T follicular helper cell (primary cell): ENCODE data around the gene ADAMTSL1.

Source experiments
- DNase-seq: peaks from one replicate; pipeline ENCODE4 v3.0.0-alpha.2; 2020; ENCODE audit warnings: low read depth

ADAMTSL1 gene

GRCh38 chr9:18499062-18499461 lies 25.1 kb downstream of the ADAMTSL1 start:
- no peak for DNase-seq

DNA sequence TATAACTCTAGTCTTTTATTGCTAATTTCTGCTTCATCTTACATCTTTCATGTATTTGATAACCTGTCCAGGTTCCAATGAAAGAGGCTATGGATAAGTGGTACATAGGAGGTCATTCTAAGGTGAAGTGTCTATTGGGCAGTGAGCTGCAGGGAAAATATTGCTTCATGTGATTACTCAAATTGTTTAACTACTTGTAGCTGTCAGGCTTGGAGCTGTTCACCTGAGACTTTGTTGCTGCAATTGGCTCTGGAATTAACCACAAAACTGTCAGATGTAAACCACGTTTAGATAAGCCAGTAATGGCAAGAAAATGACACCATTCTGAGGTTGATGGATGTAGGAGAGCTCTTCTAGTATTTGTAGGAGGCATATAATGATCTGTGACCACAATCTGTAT lies 26.0 kb downstream of the ADAMTSL1 start:
- no peak for DNase-seq

GRCh38 chr9:18500451-18500850 lies 26.5 kb downstream of the ADAMTSL1 start:
- DNase-seq: no peak

- DNase-seq: no peak
Measured at GRCh38 chr9:18501949-18502348, 28.0 kb downstream of the ADAMTSL1 start.

GRCh38 chr9:18502546-18502945 lies 28.6 kb downstream of the ADAMTSL1 start:
- no peak for DNase-seq

DNA sequence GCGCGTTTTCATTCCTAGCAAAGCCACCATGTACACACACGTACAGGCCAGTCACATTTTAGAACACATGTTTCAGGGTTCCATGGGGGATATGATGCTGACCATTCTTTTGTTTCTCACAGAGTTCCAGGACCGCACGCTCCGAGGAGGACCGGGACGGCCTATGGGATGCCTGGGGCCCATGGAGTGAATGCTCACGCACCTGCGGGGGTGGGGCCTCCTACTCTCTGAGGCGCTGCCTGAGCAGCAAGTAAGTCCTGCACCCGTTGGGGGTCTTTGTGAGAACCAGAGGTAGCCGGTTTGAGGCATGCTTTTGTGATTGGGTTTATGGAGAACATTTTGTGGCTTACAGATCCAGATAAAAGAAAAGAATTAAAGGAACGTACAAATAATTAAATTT lies 30.8 kb downstream of the ADAMTSL1 start:
- no peak for DNase-seq

- DNase-seq: no peak
Measured at GRCh38 chr9:18507151-18507550, 33.2 kb downstream of the ADAMTSL1 start.

- no peak for DNase-seq
Measured at GRCh38 chr9:18516514-18516913, 42.6 kb downstream of the ADAMTSL1 start.

GRCh38 chr9:18516965-18517364 lies 43.0 kb downstream of the ADAMTSL1 start:
- DNase-seq: no peak

DNA sequence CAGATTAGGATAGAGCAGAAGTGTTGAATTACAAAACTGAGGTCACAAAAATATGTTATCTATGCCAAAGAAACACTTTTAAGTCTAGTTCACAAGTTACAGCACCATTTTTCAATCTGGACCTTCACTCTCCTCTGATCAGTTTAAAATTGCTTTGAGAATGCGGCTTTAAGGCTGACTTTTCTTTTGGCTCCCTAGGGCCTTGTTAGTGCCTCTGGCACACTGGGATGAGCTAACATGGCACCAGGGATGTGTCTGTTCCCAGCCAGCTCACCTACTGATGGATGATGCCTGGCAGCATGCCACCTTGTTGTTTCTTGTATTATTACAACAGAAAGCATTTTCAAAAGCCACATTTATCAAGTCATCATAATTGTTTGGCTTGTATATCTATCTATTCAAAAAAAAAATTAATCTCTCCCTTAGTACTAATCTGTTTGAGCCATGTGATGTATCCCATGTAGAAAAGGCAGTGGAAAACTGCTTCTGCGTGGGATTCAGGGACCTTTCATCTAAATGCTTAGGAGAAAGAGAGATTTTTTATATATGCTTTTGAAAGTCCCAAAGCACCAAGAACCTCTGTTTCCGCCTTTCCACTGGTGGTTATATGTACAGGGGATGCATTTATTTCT lies 46.6 kb downstream of the ADAMTSL1 start:
- no peak for DNase-seq

GRCh38 chr9:18526685-18527084 lies 52.7 kb downstream of the ADAMTSL1 start:
- no peak for DNase-seq

DNA sequence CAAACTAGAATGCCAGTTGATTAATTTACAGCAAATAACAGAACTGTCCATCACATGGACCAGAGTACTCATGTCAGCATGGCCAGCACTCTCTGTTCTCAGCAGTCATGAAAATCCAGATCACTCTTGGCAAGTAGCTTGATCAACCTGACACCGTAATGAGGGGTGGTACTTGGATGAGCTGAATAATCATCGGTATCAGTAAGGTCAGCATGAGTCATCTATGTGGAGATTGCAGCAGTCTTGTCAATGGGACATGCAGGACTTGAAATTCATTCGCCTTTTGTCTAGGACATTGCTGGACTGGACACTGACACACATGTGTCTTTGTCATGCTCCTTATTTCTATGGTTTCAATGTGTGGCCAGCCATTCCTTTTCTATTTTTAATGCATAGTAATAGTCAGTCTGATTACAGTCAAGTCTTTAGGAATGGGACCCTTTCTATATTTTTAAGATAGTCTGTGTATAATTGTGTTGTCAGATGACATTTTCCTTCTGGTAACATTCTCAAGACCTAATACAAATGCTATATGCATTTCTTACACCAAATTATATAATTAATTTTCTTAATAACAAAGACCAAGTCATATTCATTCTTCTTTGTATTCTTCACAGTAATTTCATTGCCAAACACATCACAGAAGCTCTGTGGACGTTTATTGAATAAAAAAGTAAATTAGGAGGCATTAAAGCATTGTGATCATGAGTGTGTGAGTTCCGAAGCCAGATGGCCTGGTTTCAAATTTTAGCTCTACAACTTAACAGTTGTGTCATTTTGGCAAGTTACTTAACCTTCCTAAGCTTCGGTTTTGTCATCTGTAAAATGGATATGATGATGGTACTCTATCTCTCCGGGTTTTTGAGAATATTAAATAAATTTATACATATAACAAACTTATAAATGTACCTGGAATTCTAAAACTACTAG lies 57.4 kb downstream of the ADAMTSL1 start:
- no peak for DNase-seq

GRCh38 chr9:18534611-18535010 lies 60.7 kb downstream of the ADAMTSL1 start:
- DNase-seq: no peak

DNA sequence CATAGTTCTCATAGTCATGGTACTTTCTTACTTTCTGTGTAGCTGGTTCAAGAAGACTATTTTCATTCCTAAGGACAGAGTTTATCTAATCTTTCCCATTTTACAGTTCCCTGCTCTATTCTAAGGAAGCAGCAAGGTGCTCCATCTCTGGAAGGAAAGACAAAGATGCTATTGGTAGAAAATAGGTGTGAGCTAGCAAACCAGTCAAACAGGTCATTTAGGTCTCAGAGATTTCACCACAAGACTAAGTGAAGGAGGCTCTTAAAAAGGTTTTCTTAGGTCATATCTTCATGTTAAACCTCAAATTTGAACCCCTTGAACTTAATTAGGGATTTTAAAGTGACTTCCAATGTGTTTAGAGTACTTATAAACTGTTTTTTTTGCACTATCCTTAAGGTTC lies 62.6 kb downstream of the ADAMTSL1 start:
- no peak for DNase-seq

DNA sequence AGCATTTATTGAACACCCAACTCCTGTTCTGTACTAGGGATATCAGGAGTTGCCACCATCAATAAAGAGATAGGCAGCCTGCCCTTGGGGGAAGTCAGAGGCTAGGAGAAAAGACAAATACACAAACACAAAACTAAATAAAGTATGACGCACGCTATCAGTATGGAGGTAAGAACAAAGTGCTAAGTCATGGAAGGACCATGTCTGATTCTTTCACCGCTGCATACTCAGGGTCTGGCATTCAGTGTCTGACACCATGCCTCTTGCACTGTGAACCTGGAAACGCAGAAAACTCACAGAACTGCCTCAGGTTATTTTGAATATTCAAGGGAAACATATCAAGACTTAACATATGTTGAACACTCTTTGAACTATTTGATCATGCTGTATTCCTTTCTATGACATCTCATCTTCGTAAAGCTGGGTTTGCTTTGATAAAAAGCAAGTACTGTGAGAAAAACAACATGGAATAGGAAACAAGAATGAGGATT lies 65.3 kb downstream of the ADAMTSL1 start:
- DNase-seq: no peak

DNA sequence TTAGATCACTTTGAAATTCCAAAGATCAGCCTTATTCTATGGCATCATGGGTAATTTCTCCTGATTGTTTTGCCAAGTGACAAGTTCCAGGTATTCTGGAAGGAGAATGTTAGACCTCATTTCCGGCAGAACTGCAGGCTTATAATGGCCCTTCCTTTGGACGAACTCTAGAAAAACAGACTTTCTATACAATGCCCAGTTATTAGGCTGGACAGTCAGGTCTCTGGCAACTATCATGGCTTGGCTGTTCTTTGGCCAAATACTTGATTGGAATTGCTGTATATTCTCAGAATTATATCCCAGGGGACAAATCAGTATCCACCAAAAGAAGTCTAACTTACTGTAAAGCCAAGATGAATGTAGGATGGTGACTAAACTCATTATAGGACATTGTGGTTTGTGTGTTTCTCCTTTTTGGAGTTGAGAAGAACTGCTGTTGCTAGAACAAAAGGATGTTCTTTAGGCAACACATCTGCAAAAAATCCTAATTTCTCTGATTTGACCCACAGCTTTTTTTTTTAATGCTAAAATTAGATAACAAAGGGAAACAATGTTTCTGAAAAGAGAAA lies 69.0 kb downstream of the ADAMTSL1 start:
- DNase-seq: no peak

DNA sequence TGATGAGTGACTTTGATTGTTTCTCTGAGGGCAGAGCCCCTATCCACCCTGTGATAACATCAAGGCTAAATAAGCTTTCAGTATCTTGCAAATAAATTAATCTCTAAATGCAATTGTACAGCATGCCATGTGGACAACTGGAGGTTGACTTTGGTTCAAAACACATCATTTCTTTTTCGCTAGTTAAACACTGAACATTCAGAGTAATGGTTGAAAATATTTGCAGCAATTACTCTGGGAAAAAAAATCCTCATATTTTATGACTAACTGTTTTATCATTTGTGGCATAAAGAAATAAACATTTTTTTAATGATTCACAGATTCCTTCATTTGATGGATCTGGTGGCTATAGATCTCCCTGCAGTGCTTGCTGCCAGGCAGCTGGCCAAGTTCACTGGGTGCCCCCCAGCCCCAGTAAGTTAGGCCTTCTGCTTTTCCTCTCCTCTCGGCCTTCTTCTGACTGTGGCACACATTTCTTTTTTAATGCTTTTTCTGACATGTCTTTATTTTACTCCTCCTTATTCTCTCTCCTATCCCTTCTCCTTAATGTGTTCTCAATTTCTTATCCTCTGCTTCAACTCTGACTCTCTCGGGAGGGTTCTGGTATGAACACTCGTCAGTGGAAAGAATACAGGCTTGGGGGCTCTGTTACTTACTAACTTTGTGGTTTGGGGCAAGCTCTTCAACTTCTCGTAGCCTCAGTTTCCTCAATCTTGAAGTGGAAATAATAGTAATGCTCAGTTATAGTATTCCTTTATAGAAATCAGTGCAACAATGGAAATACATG lies 69.6 kb downstream of the ADAMTSL1 start:
- DNase-seq: no peak

- no peak for DNase-seq
Measured at GRCh38 chr9:18544456-18544855, 70.5 kb downstream of the ADAMTSL1 start.

GRCh38 chr9:18545636-18546360 lies 71.8 kb downstream of the ADAMTSL1 start:
- DNase-seq: no peak

DNA sequence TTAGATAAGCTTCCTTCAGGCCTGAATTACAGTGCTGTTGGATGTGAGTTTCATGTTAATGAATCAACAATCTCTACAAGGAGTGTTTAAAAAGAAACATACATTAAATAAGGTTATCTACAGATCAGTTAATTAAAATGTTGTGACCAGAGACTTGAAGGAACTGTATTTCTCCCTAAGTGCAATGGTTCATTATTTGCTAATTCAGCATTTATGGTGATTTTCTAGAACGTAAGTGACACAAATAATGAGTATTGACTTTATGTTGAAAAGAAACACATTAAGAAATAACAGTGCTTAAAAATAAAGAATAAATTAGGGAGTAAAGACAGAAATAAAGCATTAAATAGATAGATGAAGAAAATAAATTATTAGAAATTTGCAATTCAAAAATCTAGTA lies 74.5 kb downstream of the ADAMTSL1 start:
- no peak for DNase-seq

- DNase-seq: no peak
Measured at GRCh38 chr9:18549772-18550171, 75.8 kb downstream of the ADAMTSL1 start.
